ENCODE measurements around the gene COX6A2. TPM values are rescaled to one million over a fixed set of nuclear protein-coding genes. Genes with fewer than 3 reads are reported as not detected.
"Not testable (repeated sequence)": the region's sequence is repeated elsewhere in the genome, so short reads cannot be mapped to it uniquely, and the experiment has no call there.

Gene COX6A2
- total RNA-seq, 2 experiments from 2014 or later, result not detected

DNA sequence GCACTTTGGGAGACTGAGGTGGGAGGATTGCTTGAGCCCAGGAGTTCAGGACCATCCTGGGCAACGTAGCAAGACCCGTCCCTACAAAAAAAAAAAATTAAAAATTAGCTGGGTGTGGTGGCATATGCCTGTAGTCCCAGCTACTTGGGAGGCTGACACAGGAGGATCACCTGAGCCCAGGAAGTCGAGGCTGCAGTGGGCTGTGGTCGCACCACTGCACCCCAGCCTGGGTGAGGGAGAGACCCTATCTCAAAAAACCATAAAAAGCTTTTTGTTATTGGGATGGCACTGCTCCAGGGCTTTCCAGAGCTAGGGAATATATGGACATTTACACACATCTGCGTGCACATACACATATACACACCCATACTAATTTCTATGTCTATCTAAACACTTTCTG is 23.0 kb upstream of the COX6A2 start:
- CTCF ChIA-PET, result interaction anchor here (0.8 to 1.0 kb wide), 2 partner anchors 10 to 65 kb away, joined by 3 to 4 read pairs; no protein-coding TSS in a partner anchor
- POLR2A ChIA-PET, result no interaction called here

DNA sequence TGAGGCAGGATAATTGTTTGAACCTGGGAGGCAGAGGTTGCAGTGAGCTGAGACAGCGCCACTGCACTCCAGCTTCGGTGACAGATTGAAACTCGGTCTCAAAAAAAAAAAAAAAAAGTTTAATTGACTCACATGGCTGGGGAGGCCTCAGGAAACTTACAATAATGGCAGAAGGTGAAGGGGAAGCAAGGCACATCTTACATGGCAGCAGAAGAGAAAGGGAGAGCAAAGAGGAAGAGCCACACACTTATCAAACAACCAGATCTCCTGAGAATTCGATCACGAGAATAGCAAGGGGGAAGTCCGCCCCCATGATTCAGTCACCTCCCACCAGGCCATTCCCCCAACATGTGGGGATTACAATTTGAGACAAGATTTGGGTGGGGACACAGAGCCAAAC is 17.8 kb upstream of the COX6A2 start:
- POLR2A ChIA-PET, result not testable (repeated sequence)
- CTCF ChIA-PET, result interaction anchor here (0.7 to 1.0 kb wide), 2 partner anchors 229 to 255 kb away, joined by 3 read pairs; partner anchors contain the start of gene PYDC1

DNA sequence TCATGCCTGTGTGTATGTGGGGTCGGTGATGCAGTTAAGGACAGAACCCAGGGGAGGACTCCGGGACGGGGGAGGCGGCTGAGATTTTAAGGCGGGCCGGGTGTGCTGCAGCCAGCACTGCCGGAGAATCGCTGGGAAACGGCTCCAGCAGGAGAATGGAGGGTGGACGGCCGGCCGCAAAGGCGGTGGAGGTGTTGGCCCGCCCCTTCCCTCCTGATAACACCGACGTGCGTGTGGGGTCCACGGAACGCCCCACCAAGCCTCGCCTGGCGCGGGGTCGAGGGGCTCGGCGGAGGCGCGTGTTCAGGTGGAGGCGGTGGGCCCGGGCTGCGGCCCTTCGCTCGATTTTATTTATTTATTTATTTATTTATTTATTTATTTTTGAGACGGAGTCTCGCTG is 13.8 kb upstream of the COX6A2 start:
- ChIA-PET CTCF (interaction anchor here (0.7 to 3.1 kb wide), 12 partner anchors 10 to 456 kb away, joined by 3 to 19 read pairs (median 6); partner anchors contain the start of genes HSD3B7 and ITGAX), POLR2A (interaction anchor here (0.6 kb wide), 1 partner anchor 22 kb away, joined by 14 read pairs; no protein-coding TSS in a partner anchor)

DNA sequence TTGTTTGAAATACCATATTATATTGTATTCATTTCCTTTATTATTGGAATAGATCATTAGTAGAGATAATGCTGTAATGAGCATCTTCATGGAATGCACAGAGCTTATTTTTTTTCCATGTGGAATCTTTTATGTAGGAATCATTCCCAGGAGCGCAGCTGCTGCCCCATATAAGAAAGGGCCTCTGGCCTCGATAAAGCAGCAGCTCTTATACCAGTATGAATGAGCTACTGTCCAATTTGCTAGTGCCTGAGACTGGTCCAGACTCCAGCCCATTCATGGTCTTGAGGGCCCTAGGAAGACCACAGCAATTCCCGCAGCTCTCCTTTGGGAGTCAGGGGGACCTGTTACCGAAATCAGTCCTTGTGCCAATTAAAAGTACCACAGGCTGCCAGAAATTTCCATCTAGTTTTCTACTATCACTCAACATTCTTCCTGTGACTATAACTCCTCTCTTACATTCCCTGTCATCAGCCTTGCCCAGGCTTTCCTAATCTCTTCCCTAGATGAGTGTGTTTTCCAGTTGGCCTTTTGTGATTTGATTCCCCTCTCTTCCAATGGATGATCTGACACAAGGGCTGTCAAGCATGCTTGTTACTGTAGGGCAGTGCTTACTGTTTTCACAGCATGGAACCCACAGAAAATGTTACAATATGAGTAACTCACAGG is 12.5 kb upstream of the COX6A2 start:
- ChIA-PET CTCF (interaction anchor here (0.8 to 1.6 kb wide), 6 partner anchors 30 to 499 kb away, joined by 3 to 6 read pairs (median 4); partner anchors contain the start of gene HSD3B7), POLR2A (interaction anchor here (0.8 kb wide), 1 partner anchor 55 kb away, joined by 3 read pairs; no protein-coding TSS in a partner anchor)

DNA sequence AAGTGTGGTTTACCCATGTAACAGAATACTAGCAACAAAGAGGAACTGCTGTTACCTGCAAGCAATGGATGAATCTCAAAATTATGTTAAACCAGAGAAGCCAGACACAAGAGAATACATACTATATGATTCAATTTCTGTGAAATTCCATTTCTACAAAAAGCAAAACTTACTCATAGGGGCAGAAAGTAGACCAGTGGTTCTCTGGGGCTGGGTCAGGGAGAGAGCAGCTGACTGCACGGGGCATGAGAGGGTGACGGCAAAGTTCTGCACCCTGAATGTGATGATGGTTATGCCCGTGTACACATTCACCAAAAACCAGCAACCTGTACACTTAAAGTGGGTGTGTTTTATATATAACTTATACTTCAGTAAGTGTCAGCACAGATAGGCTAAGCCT is 11.4 kb upstream of the COX6A2 start:
- CTCF ChIA-PET, result interaction anchor here (1.1 to 1.6 kb wide), 3 partner anchors 53 to 497 kb away, joined by 4 to 6 read pairs (median 4); partner anchors contain the start of gene HSD3B7

DNA sequence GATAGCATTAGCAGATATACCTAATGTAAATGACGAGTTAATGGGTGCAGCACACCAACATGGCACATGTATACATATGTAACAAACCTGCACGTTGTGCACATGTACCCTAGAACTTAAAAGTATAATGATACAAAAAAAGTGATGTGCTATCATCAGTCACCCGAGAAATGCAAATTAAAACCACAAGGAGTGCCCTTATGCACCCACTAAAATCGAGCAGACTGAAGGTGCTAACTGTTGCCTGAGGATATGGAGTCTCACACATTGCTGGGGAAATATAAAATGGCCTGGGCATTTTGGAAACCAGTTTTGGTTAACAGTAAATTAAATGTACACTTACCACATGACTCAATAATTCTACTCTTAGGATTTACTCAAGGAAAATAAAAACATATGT is 10.9 kb upstream of the COX6A2 start:
- POLR2A ChIA-PET, CTCF ChIA-PET: not testable (repeated sequence)

More for the DNA sequence above, 11.4 kb upstream of the COX6A2 start:
- POLR2A ChIA-PET, result no interaction called here

DNA sequence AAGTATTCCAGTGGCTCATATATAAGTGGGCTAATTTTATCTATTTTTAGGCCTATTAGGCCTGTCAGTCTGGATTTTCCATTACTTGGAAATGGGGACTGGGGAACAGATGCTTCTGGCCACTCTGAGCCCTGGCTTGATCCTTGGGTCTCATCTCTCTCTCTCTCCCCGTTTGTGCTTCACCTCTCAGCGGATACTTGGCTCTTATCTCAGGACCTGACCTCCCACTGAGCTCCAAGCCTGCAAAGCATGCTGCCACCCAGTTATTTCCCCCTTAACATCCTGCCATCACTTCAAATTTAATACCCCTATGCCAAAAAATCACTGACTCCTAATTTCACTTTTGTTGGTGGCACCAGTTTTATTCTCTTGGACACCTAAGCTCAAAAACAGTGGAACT is 10.3 kb upstream of the COX6A2 start:
- ChIA-PET POLR2A (no interaction called here), CTCF (no interaction called here)

DNA sequence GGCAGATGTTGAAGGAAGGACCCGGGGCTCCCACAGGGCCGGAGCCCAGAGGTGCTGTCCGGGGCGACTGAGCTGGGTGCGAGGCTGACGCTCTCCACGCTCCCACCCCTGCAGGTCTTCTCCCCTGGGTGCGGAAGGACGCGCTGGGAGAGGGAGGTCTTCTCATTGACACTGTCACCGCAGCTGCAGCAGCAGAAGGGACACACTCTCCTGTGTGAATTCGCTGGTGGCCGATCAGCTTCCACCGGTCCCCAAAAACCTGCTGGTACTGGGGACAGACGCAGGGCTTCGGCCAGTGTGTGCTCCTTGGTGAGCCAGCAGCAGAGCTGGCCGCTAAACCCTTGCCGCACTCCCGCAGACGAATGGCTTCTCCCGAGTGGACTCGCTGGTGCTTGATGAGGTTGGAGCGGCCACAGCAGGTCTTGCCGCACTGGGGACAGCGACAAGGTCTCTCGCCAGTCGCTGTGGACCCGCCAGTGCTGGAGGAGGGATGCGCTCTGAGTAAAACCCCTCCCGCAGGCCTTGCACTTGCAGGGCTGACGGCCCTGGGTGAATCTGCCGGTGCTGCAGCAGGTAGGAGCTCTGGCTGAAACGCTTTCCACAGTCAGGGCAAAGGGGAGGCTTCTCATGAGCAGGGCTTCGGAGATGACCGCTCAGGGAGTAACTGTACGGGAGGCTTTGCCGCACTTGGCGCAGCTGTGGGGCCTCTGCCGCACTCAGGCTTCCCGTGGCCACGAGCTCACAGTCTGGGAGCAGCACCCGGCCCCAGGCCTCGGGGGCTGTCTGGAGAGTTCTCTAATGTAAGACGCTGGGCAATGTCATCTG is 8.3 kb upstream of the COX6A2 start:
- CTCF ChIA-PET, result interaction anchor here (0.9 to 1.2 kb wide), 3 partner anchors 54 to 368 kb away, joined by 3 to 4 read pairs (median 3); no protein-coding TSS in a partner anchor
- POLR2A ChIA-PET, result no interaction called here

DNA sequence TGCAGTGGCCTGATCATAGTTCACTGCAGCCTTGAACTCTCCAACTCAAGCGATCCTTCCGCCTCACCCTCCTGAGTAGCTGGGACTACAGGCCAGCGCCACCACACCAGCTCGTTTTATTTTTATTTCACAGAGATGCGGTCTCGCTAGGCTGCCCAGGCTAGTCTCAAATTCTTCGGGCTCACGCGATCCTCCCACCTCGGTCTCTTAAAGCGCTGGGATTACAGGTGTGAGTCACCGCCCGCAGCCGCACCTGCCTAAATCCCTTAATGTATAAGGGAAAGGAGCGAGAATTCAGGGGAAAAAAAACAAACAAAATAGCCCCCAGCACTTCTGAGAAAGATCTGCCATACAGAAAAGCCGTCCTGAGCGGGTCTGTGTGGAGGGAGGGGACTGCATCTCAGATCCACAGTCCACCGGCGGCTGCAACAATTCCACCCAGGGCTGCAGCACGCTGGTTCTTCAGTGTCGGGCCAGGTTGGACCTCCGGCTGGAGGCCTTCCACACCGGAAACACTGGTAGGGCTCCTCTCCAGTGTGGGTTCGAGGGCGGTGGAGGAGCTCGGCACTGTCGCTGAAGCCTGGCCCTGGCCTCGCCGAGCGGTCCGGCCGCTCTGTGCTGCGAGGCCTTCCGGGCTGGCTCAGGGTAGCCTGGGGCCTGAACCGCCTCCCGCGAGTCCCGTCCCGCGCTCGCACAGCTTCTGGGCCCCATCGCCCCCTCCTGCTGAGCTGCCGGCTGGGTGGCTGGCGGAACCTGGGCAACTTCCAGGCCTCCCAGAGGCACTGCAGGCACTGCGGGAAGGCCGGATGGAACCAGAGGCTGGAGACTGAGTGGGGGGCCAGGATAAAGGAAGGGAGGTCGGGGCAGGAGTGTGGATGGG is 7.4 kb upstream of the COX6A2 start:
- ChIA-PET POLR2A (no interaction called here), CTCF (interaction anchor here (1.2 kb wide), 1 partner anchor 53 kb away, joined by 3 read pairs; no protein-coding TSS in a partner anchor)

DNA sequence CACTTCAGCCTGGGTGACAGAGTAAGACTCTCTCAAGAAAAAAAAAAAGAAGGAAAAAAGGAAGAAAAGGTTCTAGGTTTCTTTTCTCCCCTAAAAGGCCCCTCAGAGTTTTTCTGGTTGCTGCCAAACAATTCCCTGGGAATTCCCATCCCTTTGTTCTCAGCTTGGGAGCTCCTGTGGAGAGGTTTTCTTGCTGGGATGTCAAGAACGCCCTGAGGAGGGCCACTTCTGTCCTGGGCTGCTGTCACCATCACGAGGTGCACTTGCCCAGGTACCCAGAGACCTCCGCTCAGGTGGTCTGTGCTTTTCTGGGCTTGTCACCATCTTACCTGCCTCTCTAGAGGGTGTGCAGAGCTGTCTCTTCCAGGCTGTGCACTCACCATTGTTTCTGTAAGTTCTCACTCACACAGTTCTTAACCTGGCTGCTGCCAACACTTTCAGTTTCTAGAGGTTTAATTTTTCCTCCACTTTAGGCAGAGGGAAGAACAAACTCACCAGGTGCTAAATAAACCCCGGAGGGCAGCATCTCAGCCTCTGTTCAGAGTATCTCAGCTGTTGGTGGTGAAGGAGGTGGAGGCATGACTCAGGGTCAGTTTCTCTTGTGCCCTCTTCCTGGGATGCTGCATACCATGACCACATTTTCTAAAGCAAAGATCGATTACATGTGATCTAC is 2.4 kb upstream of the COX6A2 start:
- POLR2A ChIA-PET, result no interaction called here
- CTCF ChIA-PET, result interaction anchor here (1.1 to 2.4 kb wide), 3 partner anchors 8 to 22 kb away, joined by 3 to 5 read pairs (median 4); no protein-coding TSS in a partner anchor

DNA sequence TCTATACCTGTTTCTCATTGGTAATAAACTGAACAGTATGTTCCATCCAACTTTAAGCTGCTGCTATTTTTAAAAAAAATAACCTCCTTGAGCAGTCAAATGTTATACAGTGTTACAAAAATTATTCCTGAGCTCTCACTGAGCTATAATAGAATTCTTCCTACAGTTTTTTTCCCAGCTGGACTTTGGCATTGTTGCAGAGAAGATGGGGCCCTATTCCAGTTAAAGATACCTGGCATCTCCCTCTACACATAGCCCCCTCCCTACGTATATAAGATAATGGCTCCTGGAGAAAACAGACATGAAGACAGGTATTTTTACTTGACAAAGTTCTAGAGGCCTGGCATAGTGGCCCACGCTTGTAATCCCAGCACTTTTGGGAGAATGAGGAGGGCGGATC is 1.6 kb upstream of the COX6A2 start:
- CTCF ChIA-PET, result interaction anchor here (1.5 to 2.4 kb wide), 2 partner anchors 9 to 14 kb away, joined by 5 to 6 read pairs; no protein-coding TSS in a partner anchor
- POLR2A ChIA-PET, result no interaction called here

DNA sequence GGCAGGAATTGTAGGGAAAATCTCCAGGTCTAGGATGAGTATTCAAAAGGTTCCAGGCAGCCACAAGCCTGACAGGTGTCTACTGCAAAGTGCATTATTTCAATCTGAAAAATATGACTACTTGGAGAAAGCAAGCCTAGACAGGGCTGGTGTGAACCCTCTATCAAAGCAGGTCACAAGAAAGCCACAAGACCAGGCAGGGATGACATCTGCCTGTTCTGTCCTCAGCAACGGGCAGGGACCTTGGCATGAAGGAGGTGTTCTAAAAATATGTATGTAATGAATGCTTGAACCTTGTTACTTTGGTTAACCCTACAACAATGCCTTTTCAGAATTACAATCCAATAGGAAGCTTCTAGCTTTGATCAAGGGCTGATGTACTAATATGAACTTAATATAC is 1.2 kb upstream of the COX6A2 start:
- POLR2A ChIA-PET, result no interaction called here
- CTCF ChIA-PET, result interaction anchor here (1.5 to 2.4 kb wide), 2 partner anchors 9 to 14 kb away, joined by 5 to 6 read pairs; no protein-coding TSS in a partner anchor

DNA sequence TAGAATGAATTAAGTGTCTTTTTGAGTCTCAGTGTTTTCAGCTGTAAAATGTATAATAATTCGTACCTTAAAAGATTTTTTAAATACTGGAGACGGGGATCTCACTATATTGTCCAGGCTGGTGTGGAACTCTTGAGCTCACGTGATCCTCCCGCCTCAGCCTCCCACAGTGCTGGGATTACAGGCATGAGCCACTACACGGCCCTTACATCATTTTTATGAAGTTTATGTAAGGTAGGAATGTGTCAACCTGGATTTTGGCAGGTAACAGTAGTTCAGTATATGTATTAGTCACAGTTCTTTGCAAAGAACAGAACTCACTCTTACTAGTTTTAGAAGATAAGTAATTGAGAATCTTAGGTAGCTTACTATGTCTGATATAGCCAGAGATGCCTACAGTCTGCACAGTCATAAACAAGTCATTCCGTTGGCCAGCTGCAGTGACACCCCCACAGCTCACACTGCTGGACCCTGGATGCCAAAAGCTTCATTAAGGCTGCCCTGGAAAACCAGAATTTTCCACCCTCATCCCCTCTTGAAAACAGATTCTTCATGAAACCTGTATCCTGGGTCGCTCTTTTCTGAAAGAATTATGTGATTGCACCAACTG is 583 bp upstream of the COX6A2 start:
- ChIA-PET CTCF (interaction anchor here (1.5 to 2.4 kb wide), 2 partner anchors 8 to 15 kb away, joined by 5 to 6 read pairs; no protein-coding TSS in a partner anchor), POLR2A (no interaction called here)

DNA sequence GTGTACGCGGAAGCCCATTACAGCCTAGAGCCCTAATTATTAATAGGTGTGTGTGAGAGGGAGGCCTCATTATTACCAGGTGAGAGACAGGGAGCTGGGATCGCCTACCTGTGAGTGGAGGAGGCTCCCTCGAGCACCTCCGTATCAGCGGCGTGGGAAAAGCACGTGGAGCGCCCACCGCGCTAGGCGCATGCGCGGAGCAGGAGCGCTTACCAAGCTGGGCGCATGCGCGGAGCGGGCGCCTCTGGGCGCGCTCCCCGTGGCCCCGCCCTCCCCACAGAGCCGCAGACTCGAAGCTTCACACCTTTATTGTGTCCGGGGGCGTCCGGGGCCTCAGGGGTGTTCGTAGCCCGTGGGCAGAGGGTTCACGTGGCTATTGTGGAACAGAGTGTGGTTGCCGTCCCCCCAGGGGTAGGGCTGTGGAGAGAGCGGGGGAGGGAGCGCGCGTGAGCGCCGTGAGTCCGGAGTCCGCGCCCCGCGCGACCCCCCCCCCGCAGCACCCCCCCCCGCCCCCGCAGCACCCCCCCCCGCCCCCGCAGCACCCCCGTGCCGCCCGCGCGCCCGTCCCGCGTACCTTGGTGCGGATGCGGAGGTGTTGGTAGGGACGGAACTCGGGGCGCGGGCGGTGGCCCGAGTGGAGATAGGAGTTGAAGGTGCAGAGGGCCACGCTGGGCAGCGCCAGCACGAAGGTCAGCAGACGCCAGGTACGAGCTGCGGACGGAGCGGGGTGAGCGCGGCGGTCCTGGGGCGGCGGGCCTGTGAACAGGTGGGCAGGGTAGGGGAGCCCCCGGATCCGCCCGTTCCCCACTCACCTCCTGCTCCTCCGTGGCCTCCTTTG is 500 bp downstream of the COX6A2 start:
- ChIA-PET POLR2A (interaction anchor here (0.6 kb wide), 1 partner anchor 230 kb away, joined by 3 read pairs; no protein-coding TSS in a partner anchor), CTCF (interaction anchor here (2.4 kb wide), 1 partner anchor 16 kb away, joined by 5 read pairs; no protein-coding TSS in a partner anchor)

DNA sequence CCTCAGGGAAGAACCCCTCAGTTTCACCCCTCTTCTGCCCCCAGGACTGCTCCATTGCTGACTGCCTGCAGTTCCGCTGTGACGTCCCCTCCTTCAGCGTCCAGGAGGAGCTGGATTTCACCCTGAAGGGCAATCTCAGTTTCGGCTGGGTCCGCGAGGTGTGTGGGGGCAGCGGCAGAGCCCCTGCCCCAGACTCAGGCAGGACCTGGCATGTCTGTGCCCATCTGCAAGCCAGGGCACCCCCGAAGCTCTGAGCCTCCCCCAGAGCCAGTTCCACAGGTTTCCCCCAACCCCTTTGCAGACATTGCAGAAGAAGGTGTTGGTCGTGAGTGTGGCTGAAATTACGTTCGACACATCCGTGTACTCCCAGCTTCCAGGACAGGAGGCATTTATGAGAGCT is 4.4 kb downstream of the COX6A2 start:
- POLR2A ChIA-PET, result interaction anchor here (0.5 kb wide), 1 partner anchor 246 kb away, joined by 4 read pairs; no protein-coding TSS in a partner anchor
- CTCF ChIA-PET, result no interaction called here

DNA sequence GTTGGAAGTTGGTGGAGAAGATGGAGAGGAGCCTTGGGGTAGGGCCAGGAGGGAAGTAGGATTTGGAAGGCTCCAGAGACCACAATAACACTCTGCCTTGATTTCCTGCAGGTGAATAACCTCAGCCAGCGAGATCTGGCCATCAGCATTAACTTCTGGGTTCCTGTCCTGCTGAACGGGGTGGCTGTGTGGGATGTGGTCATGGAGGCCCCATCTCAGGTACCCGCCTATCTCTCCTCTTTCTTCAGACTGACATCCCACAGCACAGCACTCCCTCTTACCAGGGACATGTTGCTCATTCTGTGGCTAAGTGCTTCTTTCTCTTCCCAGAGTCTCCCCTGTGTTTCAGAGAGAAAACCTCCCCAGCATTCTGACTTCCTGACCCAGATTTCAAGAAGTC is 4.9 kb downstream of the COX6A2 start:
- CTCF ChIA-PET, result no interaction called here
- POLR2A ChIA-PET, result no interaction called here

DNA sequence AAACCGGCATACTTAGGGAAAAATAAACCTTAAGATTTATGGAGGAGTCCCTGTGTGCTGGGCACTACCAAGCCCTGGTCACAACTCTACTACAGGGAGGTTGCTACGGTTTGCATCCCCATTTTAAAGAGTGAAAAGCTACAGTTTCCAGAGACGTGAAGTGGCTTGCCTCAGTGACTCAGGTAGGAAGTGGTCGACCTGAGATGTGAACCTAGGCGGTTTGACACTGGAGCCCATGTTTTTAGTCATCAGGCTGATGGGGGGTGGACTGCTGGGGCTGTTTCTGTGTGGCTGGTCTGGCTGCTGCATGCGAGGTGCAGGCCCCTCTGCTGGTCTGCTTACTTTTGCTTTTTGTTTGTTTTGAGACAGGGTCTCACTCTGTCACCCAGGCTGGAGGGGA is 6.6 kb downstream of the COX6A2 start:
- POLR2A ChIA-PET, result interaction anchor here (0.6 to 1.4 kb wide), 3 partner anchors 36 to 242 kb away, joined by 3 to 4 read pairs (median 3); partner anchors contain the start of gene FUS
- CTCF ChIA-PET, result interaction anchor here (0.6 to 1.9 kb wide), 6 partner anchors 10 to 221 kb away, joined by 3 to 6 read pairs (median 3); partner anchors contain the start of gene ZNF843
